GM19099 (cell line): ENCODE data around the gene TCF3.
A peak's percentile ranks its signal among the peaks of the same experiment; 100 is the strongest.

Experiments
- POLR2A ChIP-seq: IDR thresholded peaks from 3 replicates; pipeline ENCODE4 v1.6.1; 2011; ENCODE audit warnings: low read depth; ENCODE audit not compliant: insufficient read length; ENCODE audit errors: extremely low read depth

Gene TCF3

DNA sequence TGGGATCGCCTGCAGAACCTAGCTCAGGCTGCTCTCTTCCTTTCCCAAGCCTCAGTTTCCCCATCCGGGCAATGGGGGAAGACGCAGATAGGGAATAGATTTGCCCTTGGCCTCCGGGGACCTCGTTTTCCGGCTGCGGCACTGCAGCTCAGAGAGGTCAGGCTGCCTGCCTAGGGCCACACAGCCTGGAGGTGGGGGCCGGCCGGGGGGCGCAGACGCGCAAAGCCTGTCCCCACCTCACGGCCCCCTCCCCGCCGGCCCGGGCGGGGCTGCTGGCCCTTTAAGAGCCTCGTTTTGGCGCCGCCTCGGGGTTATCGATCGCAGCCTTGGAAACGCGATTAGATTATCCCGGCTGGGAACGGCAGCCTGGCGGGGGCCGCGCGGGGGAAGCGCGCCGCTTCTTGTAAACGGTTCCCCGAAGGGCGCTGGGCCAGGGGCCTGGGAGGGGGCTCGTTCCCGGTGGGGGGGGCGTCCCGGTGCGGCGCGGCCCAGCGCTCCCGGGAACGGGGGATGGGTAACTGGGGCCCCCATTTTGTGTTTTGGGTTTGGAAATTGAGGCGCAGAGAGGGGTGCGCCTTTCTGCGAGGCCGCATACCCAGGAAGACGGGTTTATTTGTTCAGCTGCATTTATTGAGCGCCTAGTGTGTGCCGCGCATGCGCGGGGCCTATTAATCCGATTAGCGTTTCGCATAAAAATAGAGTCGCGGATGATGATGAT, 23.4 kb upstream of the TCF3 start:
- TF ChIP-seq POLR2A = no peak

DNA sequence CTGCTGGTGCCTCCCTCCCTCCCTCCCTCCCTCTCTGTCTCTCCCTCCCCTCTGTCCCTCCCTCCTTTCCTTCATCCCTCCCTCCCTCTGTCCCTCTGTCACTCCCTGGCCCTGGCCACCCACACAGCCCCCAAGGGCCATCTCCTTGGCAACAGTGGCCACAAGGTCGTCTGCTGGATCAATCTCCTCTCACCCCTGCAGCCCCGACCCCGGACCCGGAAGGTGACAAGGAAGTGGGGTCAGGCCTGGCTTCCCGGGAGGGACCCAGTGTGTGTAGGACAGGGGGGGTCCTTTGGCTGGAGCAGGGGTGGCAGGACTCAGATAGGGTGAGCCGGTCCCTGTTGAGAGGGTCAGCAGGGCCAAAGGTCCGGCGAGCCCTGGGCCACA, 21.9 kb upstream of the TCF3 start:
- TF ChIP-seq POLR2A = no peak

DNA sequence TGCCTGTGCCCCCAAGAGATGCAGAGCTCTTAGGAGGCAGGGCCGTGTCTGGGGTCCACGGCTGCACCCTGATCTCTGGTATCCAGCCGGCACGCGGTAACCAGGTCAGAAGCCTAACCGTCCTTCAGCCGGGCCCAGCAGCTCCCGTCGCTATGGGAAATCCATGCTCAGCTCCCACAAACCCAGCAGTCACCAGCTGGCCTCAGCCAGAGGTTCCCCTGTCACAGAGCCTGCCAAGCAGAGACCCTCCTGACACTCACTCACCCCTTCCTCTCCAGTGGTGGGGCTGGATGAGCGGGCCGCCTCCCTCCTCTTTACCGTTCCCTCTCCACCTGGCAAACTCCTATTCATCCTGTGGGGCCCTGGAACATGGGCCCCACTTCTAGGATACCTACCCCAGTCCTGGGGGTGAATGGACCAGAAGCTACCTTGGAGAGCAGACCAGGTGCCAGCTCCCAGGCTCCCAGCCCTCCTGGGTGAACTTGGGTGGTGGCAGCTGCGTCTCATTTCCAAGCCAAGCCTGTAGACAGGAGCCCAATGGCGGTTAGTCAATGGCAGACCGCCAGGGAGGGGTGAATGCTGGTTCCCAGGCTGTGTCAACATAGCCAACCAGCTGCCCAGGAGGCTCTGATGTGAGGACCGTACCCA, 21.4 kb upstream of the TCF3 start:
- TF ChIP-seq POLR2A = no peak

DNA sequence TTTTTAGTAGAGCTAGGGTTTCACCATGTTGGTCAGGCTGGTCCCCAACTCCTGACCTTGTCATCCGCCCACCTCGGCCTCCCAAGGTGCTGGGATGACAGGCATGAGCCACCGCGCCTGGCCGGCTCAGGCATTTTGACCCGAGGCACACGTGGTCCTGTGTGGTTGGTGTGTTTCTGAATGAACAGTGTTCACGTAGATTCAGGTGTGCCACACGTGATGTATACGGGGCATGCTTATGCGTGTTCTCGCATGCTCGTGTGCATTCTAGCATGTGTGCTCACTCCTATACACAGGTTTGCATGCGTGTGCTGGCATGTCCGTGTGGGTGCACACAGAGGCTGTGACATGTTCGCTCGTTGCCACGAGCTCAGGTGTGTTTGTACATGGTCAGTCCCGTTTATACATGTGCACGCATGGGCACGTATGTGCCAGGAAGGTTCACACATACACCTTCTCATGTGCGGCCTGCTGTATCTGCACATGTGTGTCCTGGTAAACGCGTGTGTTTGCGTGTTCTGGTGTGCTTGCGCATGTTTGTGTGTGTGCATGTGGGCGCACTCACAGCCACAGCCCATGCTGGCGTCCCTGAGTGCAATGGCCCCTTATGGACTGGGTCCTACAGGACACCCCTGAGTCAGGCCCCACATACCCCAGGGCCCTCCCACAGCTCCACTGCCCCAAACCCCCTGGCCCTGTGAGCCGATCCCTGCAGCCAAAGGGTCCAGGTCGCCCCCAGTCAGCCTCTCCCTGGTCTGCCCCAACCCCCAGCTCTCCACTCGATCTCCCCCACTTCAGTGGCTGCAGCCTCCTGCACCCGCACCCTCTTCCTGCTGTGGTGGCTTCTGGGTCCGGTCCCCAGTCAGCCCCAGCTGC, 20.6 kb upstream of the TCF3 start:
- TF ChIP-seq POLR2A = no peak

DNA sequence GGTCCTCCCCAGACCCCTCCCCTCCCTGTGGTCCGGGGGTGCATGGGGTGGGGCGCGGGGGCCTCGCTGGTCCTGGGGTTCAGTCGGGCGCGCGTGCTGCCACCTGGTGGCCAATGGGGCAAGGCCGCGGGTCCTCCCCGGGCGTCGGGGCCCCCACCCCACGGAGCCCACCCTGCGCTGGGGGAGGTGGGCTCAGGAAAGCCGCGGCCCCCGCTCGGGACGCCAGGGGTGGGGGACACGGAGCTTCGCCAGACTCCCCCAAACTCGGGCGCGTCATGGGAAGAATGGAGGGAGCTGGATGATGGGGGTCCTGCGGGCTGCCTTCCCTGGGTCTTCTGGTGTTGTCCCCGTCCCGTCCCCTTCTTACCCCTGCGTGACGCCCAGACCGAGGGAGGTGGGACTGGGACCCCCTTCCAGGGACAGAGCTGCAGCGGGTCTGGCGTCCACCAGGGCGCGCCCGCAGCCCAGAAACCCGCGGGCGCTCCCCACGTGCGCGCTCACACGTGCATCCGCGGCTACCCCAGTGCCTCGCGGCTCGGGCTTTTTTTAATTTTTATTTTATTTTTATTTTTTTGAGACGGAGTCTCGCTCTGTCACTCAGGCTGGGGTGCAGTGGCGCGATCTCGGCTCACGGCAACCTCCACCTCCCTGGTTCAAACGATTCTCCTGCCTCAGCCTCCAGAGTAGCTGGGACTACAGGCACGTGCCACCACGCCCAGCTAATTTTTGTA, 19.8 kb upstream of the TCF3 start:
- no peak for TF ChIP-seq POLR2A

DNA sequence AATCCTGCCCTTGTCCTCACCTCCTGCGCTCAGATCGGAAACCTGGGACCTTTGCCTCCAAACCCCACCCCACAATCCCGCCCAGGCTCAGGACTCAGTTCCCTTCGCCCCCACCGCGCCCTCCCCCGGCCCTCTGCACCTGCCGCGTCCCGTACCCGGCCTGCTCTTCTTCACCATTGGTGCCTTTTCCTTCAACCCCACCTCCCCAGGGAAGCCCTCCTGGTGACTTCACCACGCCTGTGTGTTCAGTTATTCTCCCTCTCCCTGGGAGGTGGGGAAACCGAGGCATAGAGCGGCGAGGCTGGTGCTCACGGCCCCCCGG, 19.3 kb upstream of the TCF3 start:
- TF ChIP-seq POLR2A = no peak

DNA sequence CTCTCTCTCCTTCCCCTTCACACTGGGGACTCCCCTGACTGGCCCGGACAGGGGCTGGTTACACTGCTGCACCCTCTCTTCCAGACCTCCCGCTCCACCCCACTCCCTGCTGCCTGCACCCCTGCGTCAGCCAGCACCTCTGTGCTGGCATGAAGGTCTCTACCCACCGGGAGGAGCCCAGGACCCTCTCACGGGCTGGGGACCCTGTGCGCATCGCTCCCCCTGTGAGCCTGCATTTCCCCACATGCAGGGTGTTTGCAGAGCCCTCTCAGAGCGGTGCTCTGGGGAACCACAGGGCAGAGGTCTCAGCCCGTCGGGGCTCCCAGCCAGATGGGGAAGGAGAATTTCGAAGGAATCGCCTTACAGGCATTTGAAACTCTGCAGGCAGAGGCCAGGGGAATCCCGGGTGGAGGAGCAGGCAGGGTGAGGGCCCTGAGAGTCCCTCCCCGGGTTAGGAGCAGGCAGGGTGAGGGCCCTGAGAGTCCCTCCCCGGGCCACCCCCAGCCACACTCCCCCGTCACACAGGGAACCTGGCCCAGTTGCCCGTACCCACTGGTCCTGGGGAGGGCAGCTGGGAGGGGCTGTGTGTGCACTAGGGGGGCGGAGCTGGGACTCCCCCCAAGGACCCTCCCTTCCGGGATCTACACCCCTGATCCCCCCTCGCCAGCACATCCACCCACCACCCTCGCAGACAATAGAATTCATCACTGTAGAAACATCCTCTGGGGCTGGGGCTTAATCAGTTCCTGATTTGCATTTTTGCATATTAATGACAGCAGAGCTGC, 16.3 kb upstream of the TCF3 start:
- peak; percentile 56 for TF ChIP-seq POLR2A

DNA sequence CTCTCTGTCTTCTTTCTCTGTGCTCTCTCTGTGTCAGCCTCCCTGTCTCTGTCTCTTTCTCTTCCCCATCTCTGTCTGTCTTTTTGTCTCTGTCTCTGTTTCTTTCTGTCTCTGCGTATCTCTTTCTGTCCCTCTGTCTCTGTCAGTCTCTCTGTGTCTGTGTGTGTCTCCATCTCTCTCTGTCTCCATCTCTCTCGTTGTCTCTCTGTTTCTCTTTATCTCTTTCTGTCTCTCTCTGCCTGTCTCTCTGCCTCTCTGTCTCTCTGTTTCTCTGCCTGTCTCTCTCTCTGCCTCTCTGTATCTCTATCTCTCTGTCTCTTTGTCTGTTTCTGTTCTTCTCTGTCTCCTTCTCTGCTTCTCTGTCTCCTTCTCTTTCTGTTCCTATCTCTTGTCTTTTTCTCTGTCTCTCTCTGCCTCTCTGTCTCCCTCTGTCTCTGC, 15.7 kb upstream of the TCF3 start:
- no peak for TF ChIP-seq POLR2A

DNA sequence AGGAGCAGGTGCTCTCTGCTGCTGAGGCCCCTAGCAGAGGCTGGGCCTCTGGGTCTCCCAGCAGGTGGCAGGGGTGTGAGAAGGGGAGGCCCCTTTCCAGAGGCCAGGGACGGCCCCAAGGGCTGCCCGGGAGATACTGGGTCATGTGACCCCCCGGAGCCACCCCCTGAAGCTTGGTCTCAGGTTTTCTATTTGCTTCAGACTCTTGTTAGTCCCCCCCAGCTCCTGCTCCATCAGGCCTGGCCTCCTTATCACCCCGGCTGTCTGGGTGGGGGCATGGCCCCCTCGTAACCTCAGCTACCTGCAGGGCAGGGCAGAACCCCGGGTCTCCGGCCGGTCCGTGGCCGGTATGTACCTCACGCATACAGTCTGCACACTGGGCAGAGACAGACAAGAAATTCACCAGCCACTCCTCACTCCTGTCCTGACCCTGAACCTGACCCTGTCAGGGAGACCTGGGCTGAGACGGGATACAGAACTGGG, 13.2 kb upstream of the TCF3 start:
- no peak for TF ChIP-seq POLR2A

DNA sequence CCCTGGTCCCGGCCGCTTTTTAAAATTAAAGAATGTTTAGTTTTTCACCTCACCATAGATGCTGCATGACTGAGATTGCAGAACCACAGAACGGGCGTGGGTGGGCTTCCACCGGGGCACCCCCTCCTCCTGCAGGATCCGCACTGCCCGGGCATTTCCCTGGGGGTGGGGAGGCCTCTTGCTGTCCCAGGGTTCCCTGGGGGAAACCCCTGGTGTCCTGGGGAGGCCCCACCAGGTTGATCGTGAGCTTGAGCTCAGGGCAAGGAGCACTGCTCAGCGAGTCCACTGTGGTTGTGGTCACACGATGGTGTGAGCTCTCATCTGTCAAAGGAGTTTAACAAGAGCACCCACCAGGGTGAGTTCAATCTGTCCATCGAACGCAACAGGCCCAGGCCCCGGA, 11.4 kb upstream of the TCF3 start:
- no peak for TF ChIP-seq POLR2A

DNA sequence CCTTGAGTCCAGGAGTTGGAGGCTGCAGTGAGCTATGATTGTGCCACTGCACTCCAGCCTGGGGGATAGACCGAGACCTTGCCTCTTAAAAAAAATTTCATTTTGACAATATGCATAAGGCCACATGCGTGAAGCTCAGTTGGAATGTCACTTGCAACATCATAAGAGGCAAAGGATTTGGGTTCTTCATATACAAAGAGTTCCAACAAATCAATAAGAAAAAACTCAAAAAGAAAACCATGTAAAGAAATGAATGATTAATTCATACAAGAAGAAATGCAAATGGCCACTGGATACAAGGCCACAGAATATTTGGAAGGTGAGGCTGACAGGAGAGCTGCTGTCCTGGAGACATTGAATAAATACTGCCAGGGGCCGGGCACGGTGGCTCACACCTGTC, 9.6 kb upstream of the TCF3 start:
- no peak for TF ChIP-seq POLR2A

DNA sequence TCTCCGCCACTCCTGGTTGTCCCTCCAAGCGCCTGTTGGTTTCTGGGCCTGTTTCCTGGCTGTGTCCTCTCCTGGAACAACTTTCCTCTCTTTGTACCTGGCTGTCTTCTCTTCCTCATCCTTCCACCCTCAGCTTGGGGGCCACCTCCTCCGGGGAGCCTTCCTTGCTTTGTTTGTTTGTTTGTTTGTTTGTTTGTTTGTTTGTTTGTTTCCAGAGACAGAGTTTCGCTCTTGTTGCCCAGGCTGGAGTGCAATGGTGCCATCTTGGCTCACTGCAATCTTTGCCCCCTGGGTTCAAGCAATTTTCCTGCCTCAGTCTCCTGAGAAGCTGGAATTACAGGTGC, 6.6 kb upstream of the TCF3 start:
- TF ChIP-seq POLR2A = no peak

DNA sequence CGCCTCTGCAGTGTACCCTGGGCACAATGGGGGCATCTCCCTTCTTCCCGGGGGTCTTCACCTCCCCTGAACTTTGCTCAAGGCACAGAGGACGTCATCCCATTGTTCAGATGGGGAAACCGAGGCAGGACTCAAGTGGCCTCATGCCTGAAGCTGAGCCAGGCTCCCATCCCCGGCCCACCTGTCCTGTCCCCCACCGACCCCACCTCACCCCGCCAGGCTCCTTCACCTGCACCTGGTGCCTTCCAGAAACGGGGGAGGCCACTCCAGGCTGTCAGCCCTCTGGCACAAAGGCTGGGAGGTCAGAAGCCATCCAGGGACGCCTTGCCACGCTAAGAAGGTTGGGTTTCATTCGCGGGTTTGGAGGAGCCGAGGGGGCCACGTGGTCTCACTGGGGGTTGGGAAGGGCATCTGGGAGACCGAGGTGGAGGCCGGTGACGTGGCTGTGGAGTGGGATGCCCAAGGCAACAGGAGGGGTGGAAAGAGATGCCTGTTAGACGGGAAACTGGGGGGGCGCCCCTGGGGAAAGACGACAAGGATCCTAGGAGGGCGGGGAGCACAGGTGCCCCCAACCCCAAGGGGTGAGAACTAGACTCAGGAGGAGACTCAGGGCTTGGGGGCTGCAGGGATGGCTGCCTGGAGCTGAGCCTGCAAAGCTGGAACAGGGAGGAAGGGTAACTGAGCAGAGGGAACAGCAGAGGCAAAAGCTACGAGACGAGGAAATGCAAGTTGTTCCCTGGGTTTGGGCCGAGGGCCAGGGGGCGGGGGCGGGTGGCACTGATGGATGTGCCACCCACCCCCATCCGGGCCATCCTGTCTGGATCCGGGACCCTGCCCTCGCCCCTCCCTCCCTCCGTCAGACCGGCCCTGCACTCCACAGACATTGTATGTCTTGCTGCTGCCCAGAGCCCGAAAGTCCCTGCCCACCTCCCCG, 6.0 kb upstream of the TCF3 start:
- TF ChIP-seq POLR2A = no peak
